ENCODE measurements around the gene BCKDHA.
"Not testable (repeated sequence)": the region's sequence is repeated elsewhere in the genome, so short reads cannot be mapped to it uniquely, and the experiment has no call there.

BCKDHA gene

DNA sequence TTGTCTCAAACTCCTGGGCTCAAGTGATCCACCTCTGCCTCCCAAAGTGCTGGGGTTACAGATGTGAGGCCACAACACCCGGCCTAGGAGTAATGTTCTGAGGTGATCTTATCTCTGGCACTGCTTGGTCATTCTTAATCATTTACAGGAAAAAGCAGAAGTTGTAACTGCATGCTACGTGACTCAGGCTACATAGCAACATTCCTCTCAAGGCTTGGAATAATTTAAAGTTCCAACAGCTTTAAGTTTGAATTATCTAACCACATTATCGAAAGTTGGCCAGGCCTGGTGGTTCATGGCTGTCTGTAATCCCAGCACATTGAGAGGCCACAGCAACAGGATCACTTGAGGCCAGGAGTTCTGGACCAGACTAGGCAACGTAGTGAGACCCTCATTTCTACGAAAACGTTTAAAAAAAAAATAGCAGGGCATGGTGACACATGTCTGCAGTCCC, 29.7 kb upstream of the BCKDHA start:
- DNase-seq: no peak

DNA sequence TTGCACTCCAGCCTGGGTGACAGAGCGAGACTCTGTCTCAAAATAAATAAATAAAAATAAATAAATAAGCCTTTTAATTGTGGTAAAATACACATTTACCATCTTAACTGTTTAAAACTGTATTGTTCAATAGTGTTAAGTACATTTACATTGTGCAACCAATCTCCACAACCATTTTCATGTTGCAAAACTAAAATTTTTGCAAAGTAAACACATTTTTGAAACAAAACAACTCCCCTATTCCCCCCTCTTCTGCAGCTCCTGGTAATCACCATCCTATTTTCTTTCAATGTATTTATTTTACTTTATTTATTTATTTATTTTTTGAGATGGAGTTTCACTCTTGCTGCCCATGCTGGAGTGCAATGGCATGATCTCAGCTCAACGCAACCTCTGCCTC, 27.8 kb upstream of the BCKDHA start:
- no peak for DNase-seq

DNA sequence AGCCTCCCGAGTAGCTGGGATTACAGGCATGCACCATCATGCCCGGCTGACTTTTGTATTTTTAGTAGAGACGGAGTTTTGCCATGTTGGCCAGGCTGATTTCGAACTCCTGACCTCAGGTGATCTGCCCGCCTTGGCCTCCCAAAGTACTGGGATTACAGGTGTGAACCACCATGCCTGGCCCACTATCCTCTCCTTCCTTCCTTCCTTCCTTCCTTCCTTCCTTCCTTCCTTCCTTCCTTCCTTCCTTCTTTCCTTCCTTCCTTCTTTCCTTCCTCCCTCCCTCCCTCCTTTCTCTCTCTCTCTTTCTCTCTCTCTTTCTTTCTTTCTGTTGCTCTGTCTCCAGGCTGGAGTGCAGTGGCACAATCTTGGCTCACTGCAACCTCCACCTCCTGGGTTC, 26.5 kb upstream of the BCKDHA start:
- DNase-seq: not testable (repeated sequence)

DNA sequence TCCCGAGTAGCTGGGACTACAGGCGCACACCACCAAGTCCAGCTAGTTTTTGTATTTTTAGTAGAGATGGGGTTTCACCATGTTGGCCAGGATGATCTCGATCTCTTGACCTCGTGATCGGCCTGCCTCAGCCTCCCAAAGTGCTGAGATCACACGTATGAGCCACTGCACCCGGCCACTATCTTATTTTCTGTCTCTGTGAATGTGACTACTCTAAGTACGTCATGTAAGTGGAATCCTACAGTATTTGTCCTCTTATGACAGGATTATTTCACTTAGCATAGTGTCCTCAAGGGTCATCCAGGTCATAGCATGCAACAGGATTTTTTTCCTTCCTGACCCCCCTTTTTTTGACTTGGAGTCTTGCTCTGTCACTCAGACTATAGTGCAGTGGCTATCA, 26.1 kb upstream of the BCKDHA start:
- DNase-seq: no peak

DNA sequence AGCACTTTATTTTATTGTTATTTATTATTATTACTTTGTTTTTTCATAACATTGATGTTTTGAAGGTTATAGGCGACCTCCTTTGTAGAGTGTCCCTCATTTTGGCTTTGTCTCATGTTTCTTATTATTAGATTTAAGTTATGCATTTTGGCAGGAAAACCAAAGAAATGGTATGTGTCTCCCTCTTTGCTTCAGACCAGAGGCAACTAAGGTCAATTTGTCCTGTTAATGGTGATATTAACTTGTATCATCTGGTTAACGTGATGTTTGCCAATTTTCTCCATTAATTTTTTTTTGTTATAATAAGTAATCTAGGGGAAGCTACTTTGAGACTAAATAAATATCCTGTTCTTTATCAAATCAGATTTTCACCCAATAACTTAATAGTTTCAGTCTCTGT, 25.1 kb upstream of the BCKDHA start:
- DNase-seq: no peak

DNA sequence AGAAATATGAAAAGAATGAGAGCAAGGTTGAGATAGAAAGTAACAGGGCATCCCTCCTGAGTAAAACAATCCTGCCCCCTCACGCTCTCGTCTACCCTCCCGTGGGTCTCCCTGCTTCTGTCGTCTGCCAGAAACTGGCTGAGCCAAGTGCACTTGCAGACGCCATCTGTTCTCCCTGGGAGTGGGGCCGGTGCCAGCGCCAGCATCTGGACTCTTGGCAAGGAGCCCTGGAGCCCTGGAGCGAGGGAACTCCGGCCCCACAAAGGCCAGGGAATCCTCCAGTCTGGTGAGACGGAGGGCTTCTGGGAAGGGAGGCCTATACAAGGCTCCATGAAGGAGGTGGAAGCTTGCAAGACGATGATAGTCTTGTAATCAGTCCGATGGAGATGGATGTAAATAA, 23.6 kb upstream of the BCKDHA start:
- DNase-seq: peak; percentile 90

DNA sequence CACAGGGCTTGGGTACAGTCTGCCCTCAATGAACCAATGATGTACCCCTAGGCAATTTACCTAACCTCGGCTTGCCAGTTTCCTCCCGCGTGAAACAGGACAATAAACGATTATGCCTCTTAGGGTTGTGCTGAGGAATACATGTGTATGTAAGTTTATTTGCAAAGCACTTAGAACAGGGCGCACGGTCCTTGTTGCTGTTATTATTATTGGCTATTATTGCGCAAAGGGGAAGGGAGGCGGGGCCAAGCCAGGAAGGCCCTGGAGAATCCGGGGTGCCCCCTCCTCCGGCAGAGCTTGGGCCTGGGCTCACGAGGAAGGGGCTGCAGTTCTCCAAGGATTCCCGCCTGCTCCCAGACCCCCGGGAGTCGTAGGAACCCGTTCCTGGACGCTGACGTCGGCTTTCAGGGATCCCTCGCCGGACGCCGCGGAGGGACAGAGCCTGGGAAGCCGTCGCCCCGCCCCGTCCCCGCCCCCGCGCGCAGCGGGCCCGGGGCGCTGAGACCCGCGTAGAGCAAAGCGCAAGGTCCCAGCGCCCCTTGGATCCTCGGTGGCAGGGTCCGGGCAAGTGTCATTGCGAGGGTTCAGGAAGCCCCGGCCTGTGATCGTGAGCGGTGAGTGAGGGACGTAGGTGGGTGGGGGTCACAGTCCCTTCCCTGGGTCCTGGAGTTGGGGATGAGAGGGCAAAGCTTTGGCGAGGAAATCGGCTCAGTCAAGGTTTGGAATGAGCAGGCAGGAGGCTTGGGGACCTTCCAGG, 21.2 kb upstream of the BCKDHA start, which contains the start of gene TMEM91:
TSS of gene TMEM91 (plus strand) at position 293 of the 757 bp plus-strand sequence. CDS start 1,777 bp downstream, outside the sequence.
- DNase-seq: no peak

DNA sequence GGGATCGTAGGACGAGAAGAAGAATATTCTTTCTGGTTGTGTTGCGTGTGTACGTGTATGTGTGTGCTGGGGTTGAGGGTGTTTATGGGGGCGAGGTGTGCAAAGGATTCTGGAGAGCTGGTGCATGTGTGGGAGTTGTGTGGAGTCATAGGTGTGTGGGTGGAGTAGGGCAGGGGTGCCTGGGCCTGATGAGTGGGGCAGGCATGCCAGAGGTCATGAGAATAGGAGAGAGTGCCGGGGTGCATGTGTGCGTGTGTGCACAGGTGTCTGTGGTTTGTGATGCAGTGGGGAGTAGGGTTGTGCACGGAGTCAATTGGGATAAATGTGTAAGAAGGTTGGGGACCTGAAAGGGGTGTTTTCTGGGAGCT, 20.6 kb upstream of the BCKDHA start:
- no peak for DNase-seq

DNA sequence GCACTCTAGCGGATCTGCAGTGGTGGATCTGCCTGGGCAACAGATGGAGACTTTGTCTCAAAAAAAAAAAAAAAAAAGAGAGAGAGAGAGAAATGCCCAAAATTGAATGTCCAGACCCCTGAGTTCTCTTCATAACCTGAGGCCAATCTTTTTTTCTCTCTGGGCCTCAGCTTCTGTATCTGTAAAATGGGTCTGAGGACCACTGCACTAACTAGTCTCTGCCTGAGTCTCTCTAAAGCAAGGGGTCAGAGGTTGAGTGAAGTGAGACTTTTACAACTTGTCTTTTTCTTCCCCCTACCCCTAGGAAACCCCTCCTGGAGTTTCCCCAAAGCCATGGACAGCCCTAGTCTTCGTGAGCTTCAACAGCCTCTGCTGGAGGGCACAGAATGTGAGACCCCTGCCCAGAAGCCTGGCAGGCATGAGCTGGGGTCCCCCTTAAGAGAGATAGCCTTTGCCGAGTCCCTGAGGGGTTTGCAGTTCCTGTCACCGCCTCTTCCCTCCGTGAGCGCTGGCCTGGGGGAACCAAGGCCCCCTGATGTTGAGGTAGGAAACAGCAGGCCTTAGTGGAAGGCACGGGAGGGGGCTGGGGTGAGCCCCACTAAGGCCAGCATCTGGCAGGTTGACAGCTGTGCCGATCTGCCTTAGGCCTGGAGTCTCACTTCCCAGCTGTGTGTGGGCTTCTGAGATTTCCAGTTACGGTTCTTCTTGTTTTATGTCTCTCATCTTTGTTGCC, 19.5 kb upstream of the BCKDHA start:
- DNase-seq: no peak

DNA sequence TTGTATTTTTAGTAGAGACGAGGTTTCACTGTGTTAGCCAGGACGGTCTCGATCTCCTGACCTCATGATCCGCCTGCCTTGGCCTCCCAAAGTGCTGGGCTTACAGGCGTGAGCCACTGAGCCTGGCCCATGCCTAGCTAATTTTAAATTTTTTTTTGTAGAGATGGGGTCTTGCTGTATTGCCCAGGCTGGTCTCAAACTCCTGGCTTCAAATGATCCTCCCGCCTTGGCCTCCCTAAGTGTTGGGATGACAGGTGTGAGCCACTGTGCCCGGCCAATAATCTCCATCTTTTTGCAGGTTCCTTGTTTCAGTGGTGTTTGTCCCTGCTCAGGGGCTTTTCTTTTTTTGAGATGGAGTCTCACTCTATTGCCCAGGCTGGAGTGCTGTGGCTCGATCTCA, 16.1 kb upstream of the BCKDHA start:
- not testable (repeated sequence) for DNase-seq

DNA sequence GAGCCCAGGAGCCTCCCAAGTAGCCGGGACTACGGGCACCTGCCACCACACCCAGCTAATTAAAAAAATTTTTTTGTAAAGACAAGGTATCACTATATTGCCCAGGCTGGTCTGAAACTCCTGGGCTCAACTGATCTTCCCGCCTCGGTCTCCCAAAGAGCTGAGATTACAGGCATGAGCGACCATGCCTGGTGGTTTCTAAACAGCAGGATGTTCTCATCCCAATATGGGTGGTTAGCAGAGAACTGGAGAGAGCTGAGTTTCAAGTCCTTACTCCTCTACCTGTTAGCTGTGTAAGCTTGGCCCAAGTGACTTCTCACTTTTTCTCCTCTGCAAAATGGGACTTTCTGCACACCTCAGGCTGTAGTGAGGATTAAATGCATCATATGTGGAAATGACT, 13.3 kb upstream of the BCKDHA start:
- no peak for DNase-seq

DNA sequence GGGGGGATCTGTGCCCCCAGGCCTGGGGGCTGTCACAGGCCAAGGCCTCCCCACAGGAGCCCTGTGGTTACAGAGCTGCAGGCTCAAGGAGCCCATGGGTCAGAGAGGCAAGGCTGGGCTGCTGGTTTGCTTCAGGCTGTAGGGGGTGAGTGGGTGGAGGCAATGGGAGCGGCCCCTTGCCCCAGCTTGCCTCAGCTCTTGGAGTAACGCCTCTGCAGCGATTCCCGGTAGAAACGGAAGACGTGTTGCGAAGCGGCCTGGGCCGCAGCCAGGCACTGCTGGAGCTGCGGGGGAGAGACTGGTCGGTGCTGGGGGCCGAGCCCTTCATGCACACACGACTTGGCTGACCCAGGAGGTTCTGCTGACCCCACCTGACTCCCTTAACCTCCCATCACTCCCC, 11.2 kb upstream of the BCKDHA start:
- no peak for DNase-seq

DNA sequence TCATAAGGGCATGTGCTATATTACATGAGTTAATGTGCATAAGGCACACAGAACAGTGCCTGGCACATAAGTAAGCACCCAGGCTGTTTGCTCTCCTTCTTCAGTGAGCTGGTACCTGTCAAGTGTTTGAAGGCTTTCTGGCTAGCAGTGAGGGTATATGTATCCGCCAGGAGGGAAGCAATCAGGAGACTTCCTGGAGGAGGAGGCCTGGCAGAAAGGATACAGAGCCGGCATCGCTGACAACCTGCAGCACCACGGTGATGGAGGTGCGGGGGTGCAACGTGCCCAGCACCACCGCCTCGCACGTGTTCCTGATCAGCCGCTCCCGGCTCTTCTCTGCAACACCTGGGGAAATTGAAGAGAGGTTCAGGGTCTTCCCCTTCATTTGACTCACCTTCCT, 6.0 kb upstream of the BCKDHA start:
- no peak for DNase-seq

DNA sequence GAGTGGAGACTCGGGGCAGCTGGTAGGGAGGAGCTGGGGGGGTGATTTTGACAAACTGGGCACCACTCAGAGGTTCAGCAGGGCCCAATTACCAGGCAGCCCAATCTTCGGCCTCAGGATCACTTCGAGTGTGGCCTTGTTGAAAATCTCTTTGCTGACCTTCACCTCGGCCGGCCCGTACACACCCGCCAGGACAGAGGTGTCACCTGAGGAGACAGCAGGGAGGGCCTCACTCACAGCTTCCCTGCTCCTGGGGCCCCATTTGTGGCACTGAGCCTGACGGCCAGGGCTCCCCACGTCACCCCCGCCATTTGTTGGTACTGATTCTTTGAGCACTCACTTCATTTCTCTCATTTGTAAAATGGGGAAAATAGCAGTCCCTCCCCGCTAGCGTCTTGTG, 4.8 kb upstream of the BCKDHA start:
- DNase-seq: no peak

DNA sequence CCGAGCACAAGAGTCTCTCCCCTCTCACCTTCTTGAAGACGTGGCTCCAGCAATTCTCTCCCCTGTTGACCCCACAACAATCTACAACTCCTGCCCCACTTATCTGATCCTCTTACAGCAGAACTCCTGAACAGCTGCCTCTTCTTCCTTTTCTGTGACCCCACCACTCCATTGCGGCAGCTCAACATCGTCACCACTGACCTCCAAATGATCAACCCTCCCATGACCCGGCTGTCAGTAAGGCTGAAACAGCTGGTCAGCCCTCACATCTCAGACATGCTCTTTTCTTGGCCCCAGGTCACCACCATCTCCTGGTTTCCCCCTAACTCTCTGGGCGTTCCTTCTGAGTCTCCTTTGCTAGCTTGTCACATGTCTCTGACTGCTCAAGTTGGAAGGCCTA, 2.3 kb upstream of the BCKDHA start:
- DNase-seq: no peak

DNA sequence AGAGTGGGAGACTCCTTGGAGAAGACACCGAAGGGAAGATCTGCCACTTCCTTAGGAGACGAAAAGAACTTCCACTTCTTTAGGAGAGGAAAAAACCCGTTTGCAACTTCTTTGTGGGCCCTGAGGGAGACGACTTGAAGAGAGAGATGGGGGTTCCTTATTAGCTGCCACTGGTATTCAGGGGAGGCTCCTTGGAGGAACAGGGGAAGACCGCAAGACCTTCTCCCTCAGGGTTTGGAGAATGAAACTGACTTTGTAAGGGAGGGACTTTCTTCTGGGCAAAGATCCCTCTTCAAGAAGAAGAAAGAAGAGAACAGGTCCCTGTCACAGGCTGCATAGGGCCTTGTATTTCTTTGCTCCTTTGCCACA, 416 bp downstream of the BCKDHA start:
- DNase-seq: no peak

DNA sequence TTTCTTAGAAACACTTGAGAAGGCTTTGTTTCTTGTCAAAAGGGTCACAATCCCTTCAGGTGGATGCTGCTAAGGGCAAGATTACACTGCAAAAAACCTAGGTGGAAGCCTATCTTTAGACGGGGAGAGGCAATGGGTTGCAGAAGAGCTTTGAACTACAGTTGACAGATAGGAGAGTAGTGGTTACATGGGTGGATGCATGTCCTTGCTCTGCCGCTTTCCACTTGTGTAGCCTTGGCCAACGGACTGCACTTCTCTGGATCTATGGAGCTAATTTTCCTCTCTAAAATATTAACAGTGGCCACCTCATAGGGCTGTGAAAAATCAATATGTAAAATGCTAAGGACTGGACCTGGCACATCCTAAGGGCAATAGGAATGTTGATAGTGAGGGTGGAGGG, 980 bp downstream of the BCKDHA start:
- no peak for DNase-seq

DNA sequence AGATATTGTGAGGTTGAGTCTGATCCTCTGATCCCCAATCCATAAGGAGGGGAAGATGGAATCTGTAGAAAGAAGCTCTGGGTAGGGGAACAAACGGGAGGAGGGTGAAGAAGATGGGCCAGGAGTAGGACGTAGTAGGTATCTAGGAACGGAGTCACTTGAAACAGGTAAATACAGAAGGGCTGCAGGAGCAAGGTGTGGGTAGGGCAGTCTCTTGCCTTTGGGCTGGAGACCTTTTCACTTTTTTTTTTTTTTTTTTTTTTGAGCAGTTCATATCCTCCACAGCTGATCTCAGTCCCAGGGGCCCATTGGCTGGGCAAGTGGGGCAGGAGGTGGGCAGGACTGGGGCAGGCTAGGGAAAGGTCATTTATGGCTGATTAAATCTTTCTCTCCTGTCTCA, 1.5 kb downstream of the BCKDHA start:
- no peak for DNase-seq

DNA sequence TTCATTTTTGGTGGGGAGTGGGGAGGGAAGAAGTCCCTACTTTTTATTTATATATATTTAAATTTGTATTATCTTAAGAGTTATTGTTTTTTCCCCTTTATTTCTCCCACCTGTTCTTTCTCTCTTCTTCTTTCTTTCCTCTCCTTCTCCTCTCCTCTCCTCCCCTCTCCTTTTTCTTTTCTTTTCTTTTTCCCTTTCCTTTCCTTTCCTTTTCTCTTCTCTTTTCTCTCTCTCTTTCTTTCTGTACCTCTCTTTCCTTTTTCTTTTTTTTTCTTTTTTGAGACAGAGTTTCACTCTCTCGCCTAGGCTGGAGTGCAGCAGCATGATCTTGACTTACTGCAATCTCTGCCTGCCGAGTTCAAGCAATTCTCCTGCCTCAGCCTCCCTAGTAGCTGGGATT, 1.9 kb downstream of the BCKDHA start:
- no peak for DNase-seq

DNA sequence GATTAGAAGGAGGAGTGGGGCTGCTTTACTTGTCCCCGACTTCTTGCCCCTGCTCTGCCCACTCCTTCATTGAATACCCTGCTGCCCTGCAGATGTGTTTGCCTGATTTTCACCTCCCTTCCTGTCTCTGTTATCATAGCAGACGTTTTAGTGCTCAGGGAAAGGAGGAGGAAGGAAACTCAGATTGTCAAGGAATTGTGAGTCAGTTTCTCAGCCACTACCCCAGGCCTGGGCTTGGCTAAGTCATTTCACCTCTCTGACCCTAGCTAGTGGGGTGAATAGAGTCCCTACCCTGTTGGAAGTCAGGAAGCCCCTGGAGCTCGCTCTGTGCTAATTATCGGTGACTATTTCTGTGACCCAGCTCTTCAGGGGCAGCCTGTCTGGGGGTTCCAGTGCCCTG, 3.9 kb downstream of the BCKDHA start:
- no peak for DNase-seq

DNA sequence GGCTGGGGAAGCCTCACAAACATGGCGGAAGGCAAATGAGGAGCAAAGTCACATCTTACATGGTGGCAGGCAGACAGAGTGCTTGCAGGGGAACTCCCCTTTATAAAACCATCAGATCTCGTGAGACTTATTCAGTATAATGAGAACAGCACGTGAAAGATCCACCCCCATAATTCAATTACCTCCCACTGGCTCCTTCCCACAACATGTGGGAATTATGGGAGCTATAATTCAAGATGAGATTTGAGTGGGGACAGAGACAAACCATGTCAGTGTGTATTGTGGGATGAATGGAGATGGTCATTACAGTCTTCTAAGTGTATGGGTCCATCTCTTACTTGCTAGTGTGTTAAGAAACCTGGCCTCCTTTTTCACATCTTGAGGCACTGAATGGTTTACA, 4.4 kb downstream of the BCKDHA start:
- DNase-seq: no peak

DNA sequence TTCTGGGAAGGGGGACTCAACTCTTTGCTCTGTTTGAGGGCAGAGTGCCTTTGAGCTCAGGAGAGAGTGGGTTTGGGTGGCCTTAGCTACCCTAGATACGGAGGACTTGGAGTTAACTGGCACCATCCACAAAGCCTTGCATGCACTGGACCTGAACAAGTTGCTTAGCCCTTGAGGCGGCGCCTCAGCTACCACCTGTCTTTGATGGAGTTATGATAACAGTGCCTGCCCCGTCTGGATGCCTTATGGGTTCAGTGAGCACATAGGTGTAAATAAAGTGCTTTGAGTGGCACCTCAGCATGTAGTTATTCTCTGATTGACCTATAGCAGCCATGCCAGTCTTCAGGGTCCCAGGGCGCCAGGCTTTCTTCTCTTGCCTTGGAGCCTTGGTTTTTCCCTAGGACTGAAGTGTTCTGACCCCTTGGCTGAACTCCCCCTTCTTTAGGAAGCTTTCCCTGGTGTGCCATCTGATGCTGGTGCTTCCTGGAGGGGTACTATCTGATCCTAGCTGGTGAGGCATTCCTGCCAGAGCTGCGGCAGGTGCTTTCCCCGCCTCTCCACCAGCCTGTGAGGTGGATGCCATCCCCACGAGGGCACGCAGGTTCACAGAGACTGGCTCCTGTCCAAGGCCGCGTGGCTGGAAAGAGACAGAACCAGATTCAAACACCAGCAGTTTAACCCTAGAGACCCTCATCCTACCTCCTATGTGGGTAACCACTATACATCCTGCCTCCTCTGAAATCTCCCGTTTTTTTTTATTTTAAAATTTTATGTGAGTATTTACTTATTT, 5.8 kb downstream of the BCKDHA start:
- no peak for DNase-seq

DNA sequence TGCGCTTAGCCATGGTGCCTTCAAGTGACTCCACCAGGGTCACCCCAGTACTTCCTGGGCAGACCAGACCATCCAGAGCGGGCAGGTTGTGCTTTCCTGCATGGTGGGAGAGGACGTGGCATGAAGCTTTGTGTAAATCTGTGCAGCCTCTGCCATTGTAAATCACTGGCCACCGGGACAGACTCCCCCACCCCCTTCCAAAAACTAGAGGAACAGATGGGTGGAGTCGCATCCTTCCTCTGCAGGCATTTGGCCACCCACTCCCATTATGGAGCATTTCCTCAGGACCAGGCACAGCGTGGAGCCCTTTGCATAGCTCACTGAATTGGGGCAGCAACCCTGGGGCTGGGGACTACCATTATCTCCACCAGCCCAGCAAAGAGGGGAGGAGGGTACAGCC, 8.2 kb downstream of the BCKDHA start:
- DNase-seq: no peak

DNA sequence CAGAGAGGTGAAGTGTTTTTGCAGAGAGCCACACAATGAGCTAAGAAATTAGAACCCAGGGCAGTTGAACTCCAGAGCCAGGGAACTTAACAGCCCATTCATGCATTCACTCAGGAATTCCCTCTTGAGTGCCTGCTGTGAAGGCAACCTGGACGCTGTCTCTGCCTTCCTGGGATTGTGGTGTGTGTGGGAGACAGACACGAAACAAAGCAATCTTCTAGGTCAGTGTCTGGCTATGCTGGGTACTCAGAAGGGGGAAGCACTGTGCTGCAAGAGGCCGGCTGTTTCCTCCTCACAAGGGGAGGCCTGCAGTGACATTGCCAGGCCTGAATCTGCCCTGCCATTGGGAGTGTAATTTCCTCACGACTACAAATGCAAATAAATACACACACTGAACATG, 9.7 kb downstream of the BCKDHA start:
- DNase-seq: no peak

All from left hindlimb (tissue), 1 donor.